ENCODE data around the gene CHD9.

- no peak for TF ChIP-seq OSR1 (CRISPR knock-in tag; IDR thresholded peaks at IDR 0.05)
- no peak for TF ChIP-seq CREB5 (CRISPR knock-in tag; IDR thresholded peaks at IDR 0.05; ENCODE audit: low read depth)
- no peak for TF ChIP-seq PATZ1 (CRISPR knock-in tag; IDR thresholded peaks at IDR 0.05; ENCODE audit: borderline replicate concordance)
- no peak for TF ChIP-seq TCF4 (CRISPR knock-in tag; IDR thresholded peaks at IDR 0.05; ENCODE audit: borderline replicate concordance)
- TF ChIP-seq CSRNP3 (CRISPR knock-in tag; IDR thresholded peaks at IDR 0.05) = no peak
- no peak for TF ChIP-seq ZFP3 (CRISPR knock-in tag; IDR thresholded peaks at IDR 0.05)
- TF ChIP-seq ARNTL (CRISPR knock-in tag; IDR thresholded peaks at IDR 0.05; ENCODE audit: borderline replicate concordance, low read depth) = no peak
- TF ChIP-seq CSDC2 (CRISPR knock-in tag; IDR thresholded peaks at IDR 0.05) = no peak
- no peak for TF ChIP-seq GLIS3 (CRISPR knock-in tag; IDR thresholded peaks at IDR 0.05)
- TF ChIP-seq ZNF8 (CRISPR knock-in tag; IDR thresholded peaks at IDR 0.05) = no peak
- no peak for TF ChIP-seq ZNF70 (CRISPR knock-in tag; IDR thresholded peaks at IDR 0.05)
- TF ChIP-seq RARB (CRISPR knock-in tag; IDR thresholded peaks at IDR 0.05) = no peak
- no peak for TF ChIP-seq ESRRG (CRISPR knock-in tag; IDR thresholded peaks at IDR 0.05)
Observed at GRCh38 chr16:53053967-53054669, 673 bp upstream of the CHD9 start.

Data from SK-N-SH treated with all-trans-retinoic acid at 6 μM for 48 hours (cell line).